Endothelial cell of umbilical vein (primary cell): Measurements from ENCODE around the gene PLEKHH2. TPM values are rescaled to one million over a fixed set of nuclear protein-coding genes. Genes with fewer than 3 reads are reported as not detected.
"Not testable (repeated sequence)": the region's sequence is repeated elsewhere in the genome, so short reads cannot be mapped to it uniquely, and the experiment has no call there.

Experiments
- BruUV-seq: library from RNA; stranded (reverse); fragments of 400-500 nt; replicated peaks from 2 replicates; lab custom pipeline; 2021; lab: Mats Ljungman, UMichigan
- CTCF ChIA-PET: fragments of 300-600, 350-600 bp; sonication (Branson Sonifier 250); formaldehyde crosslinking; loops from one replicate; lab custom pipeline; 2021; ENCODE audit warnings: antibody characterized with exemption, inconsistent platforms; lab: Charles Lee
- POLR2A ChIA-PET: fragments of 300-600, 350-600 bp; sonication (Branson Sonifier 250); formaldehyde crosslinking; loops from one replicate; lab custom pipeline; 2021; ENCODE audit warnings: antibody characterized with exemption, inconsistent platforms; lab: Charles Lee
- DNase-seq: peaks from one replicate; pipeline ENCODE4 v3.0.0-alpha.2; 2011; ENCODE audit warnings: low read depth, low spot score
- FAIRE-seq: peaks from 2 replicates; lab custom pipeline; 2011; peaks lifted over from hg19 to GRCh38; lab: Jason Lieb, UNC
- H2AFZ ChIP-seq: 2 replicates; pipeline ENCODE4 v1.6.0; 2012; ENCODE audit warnings: low read depth, low read length, control low read depth, inconsistent platforms
- H3K27ac ChIP-seq: 2 replicates; pipeline ENCODE4 v1.5.1; 2011; ENCODE audit warnings: low read depth, mild to moderate bottlenecking, control low read depth, low read length, moderate library complexity; ENCODE audit not compliant: insufficient read depth
- H3K27me3 ChIP-seq, 2 experiments: 2 replicates each; pipeline versions ENCODE4 v1.6.0 to v1.6.1; 2011; ENCODE audit warnings: low read length in 2 of 2, mixed read lengths in 1 of 2; ENCODE audit not compliant: control insufficient read depth in 2 of 2, insufficient read depth in 2 of 2
- H3K36me3 ChIP-seq, 2 experiments: 2 replicates in 1 of 2; 3 replicates in 1 of 2; pipeline ENCODE4 v1.5.1; 2011; ENCODE audit warnings: low read length in 2 of 2, mild to moderate bottlenecking in 1 of 2, moderate library complexity in 1 of 2; ENCODE audit not compliant: control insufficient read depth in 2 of 2, insufficient read depth in 2 of 2; ENCODE audit errors: extremely low read depth in 1 of 2
- H3K4me1 ChIP-seq: 3 replicates; pipeline ENCODE4 v1.5.1; 2011; ENCODE audit warnings: mild to moderate bottlenecking, low read length; ENCODE audit not compliant: control insufficient read depth, insufficient read depth; ENCODE audit errors: extremely low read depth
- H3K4me2 ChIP-seq: 2 replicates; pipeline ENCODE4 v1.6.1; 2011; ENCODE audit warnings: low read length, control low read depth, mixed read lengths; ENCODE audit not compliant: insufficient read depth
- H3K4me3 ChIP-seq, 3 experiments: fragments of 200-600 bp in 1 of 3; sonication (generic), shearing (Covaris generic) in 1 of 3; replicated peaks in 1 of 3; 2 replicates each; pipeline ENCODE4 v1.5.1; 2011 to 2016; ENCODE audit warnings: control low read depth in 3 of 3, low read length in 3 of 3, mild to moderate bottlenecking in 2 of 3, inconsistent platforms in 1 of 3, low read depth in 1 of 3, moderate library complexity in 1 of 3; ENCODE audit not compliant: insufficient read depth in 1 of 3
- H3K79me2 ChIP-seq: 2 replicates; pipeline ENCODE4 v1.6.0; 2012; ENCODE audit warnings: low read length, inconsistent platforms; ENCODE audit not compliant: control insufficient read depth, insufficient read depth
- H3K9ac ChIP-seq: replicated peaks from 2 replicates; pipeline ENCODE3; 2011; ENCODE audit warnings: low read length, control low read depth; ENCODE audit not compliant: insufficient read depth; ENCODE audit errors: extremely low read depth
- H3K9me1 ChIP-seq: replicated peaks from 3 replicates; pipeline ENCODE4 v1.6.0; 2011; ENCODE audit warnings: mild to moderate bottlenecking, low read length; ENCODE audit not compliant: control insufficient read depth, insufficient read depth; ENCODE audit errors: extremely low read depth
- H3K9me3 ChIP-seq: replicated peaks from 2 replicates; pipeline ENCODE4 v1.5.1; 2012; ENCODE audit warnings: low read length, inconsistent platforms; ENCODE audit not compliant: control insufficient read depth, insufficient read depth
- H4K20me1 ChIP-seq: replicated peaks from 2 replicates; pipeline ENCODE3; 2011; ENCODE audit warnings: mild to moderate bottlenecking, low read length; ENCODE audit not compliant: control insufficient read depth, insufficient read depth; ENCODE audit errors: extremely low read depth
- EZH2 ChIP-seq: IDR thresholded peaks from 2 replicates; pipeline ENCODE4 v1.6.1; 2012; ENCODE audit warnings: borderline replicate concordance, low read depth, mild to moderate bottlenecking, moderate library complexity, low read length, inconsistent platforms; ENCODE audit not compliant: severe bottlenecking
- FOS ChIP-seq: IDR thresholded peaks from 2 replicates; pipeline ENCODE4 v1.6.1; 2011; ENCODE audit warnings: mild to moderate bottlenecking, low read length, moderate library complexity, borderline replicate concordance; ENCODE audit not compliant: insufficient read depth
- GATA2 ChIP-seq: IDR thresholded peaks from 2 replicates; pipeline ENCODE4 v1.7.0; 2011; ENCODE audit warnings: low read depth, mild to moderate bottlenecking, moderate library complexity, mixed read lengths, low read length; ENCODE audit not compliant: insufficient read length, insufficient read depth
- JUN ChIP-seq: IDR thresholded peaks from 2 replicates; pipeline ENCODE4 v1.6.1; 2011; ENCODE audit warnings: borderline replicate concordance, low read depth; ENCODE audit not compliant: insufficient read length, insufficient read depth
- MYC ChIP-seq: IDR thresholded peaks from one replicate; pipeline ENCODE4 v1.6.1; 2011; ENCODE audit warnings: mild to moderate bottlenecking, low read depth, low read length
- POLR2A ChIP-seq: IDR thresholded peaks from 2 replicates; pipeline ENCODE4 v1.6.1; 2012; ENCODE audit warnings: low read depth, mild to moderate bottlenecking, control low read depth, low read length
- POLR2AphosphoS5 ChIP-seq: IDR thresholded peaks from 2 replicates; pipeline ENCODE4 v1.6.1; 2012; ENCODE audit warnings: low read depth, mild to moderate bottlenecking, control low read depth, low read length, moderate library complexity; ENCODE audit not compliant: insufficient read depth
- dilution Hi-C: fragments of 300-500 bp; cut with MboI; formaldehyde crosslinking; loops from one replicate; pipeline ENCODE4 v1.15.0; 2019; ENCODE audit warnings: low sequenced_read_pairs; ENCODE audit not compliant: extremely low pct_ligation_motif_present
- intact Hi-C: fragments of 100-400 bp; cut with micrococcal nuclease; formaldehyde crosslinking; loops from one replicate; pipeline ENCODE4 v1.10.0; 2022
- polyA plus RNA-seq, 4 experiments: library from polyadenylated mRNA; depleted of rRNA in 3 of 4; stranded (reverse) in 3 of 4; unstranded in 1 of 4; fragments of >200 nt; gene quantifications; 2 replicates each; pipeline versions ENCODE4 v1.2.1 to v1.2.3, GENCODE V29; 2011 to 2012; ENCODE audit warnings: missing spikeins in 1 of 4
- total RNA-seq: library from RNA; stranded (reverse); gene quantifications from 2 replicates; pipeline ENCODE4 v1.2.3, GENCODE V29; 2021
- TF ChIP-seq, protein P1 (sequence below), 2 donors: IDR thresholded peaks; 1 replicate in 1 of 2; 2 replicates in 1 of 2; pipeline ENCODE4 v1.5.1; 2011; ENCODE audit warnings: low read length in 2 of 2, mild to moderate bottlenecking in 2 of 2, moderate library complexity in 2 of 2, control low read depth in 1 of 2, inconsistent platforms in 1 of 2, low read depth in 1 of 2; ENCODE audit not compliant: insufficient read depth in 1 of 2; ENCODE audit errors: extremely low read depth in 1 of 2
- TF ChIP-seq, protein P2 (sequence below): IDR thresholded peaks from 2 replicates; pipeline ENCODE4 v1.6.1; 2011; ENCODE audit not compliant: insufficient read depth, insufficient read length

PLEKHH2 gene
- total and polyA plus RNA-seq, 2 donors (not counting 3 experiments of a cell fraction or from before 2014, with no cell fraction given): 0.41 to 0.58 TPM

DNA sequence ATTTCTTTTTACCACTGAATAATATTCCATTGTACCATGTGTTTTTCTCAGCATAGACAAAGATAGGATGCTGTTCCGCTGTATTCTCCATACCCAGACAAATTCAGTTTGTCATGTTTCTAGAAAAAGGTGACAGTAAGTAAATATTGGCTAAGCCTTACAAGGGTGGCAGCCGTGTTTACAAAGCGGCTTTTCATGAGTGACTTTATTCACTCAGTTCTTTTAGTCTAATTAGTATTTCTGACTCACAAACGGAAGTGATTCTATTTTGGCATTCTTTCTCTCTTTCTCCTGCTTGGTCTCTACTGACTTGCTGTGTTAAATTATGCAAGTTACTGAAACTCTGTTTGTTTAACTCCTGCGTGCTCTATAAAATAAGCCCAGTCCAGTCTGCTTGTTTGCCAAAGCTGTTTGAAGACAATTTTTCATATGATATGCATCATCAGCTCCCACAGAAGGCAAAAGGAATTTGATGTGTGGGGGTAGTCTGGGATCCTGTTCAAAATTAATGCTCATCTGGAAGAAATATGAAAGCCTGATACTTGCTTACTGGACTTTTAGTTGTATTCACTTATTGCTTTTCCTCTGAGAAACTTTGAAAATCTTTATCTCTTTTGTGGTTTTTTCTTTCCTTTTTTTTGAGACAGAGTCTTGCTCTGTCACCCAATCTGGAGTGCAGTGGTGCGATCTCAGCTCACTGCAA is 2.3 kb upstream of the PLEKHH2 start:
- no peaks in the 10 kb centered on the region for H3K9me1 ChIP-seq
- FAIRE-seq (no peak), DNase-seq (peak; percentile 16)
- intact Hi-C loops: no loop called here
- H3K9ac ChIP-seq: no peak overlapping the region
- POLR2A ChIA-PET: no interaction called here
- no peak overlapping the region for H3K4me2 ChIP-seq
- no peak overlapping the region for H2AFZ ChIP-seq
- no peaks in the 10 kb centered on the region for H3K79me2 ChIP-seq
- no peaks in the 10 kb centered on the region for H4K20me1 ChIP-seq
- CTCF ChIA-PET: no interaction called here
- TF ChIP-seq POLR2AphosphoS5 (no peak), JUN (no peak), FOS (no peak), EZH2 (no peak), POLR2A (no peak), GATA2 (no peak), MYC (no peak)
- TF ChIP-seq, protein P1, sequence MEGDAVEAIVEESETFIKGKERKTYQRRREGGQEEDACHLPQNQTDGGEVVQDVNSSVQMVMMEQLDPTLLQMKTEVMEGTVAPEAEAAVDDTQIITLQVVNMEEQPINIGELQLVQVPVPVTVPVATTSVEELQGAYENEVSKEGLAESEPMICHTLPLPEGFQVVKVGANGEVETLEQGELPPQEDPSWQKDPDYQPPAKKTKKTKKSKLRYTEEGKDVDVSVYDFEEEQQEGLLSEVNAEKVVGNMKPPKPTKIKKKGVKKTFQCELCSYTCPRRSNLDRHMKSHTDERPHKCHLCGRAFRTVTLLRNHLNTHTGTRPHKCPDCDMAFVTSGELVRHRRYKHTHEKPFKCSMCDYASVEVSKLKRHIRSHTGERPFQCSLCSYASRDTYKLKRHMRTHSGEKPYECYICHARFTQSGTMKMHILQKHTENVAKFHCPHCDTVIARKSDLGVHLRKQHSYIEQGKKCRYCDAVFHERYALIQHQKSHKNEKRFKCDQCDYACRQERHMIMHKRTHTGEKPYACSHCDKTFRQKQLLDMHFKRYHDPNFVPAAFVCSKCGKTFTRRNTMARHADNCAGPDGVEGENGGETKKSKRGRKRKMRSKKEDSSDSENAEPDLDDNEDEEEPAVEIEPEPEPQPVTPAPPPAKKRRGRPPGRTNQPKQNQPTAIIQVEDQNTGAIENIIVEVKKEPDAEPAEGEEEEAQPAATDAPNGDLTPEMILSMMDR (IDR thresholded peaks at IDR 0.05; ENCODE audit: extremely low read depth in 1 of 2, insufficient read depth in 1 of 2, low read depth in 1 of 2, low read length in 2 of 2): no peak
- TF ChIP-seq, protein P2, sequence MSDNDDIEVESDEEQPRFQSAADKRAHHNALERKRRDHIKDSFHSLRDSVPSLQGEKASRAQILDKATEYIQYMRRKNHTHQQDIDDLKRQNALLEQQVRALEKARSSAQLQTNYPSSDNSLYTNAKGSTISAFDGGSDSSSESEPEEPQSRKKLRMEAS: no peak
- dilution Hi-C loops: no loop called here
- no TSS peak for BruUV-seq
- no peaks in the 10 kb centered on the region for H3K36me3 ChIP-seq
- H3K27ac ChIP-seq: no peak overlapping the region
- H3K4me3 ChIP-seq: no peak overlapping the region
- H3K9me3 ChIP-seq: no peaks in the 10 kb centered on the region
- H3K4me1 ChIP-seq: peaks cover 11% of the 10 kb centered on the region
- H3K27me3 ChIP-seq: peaks cover 13 to 25% of the 10 kb centered on the region in 2 experiments

DNA sequence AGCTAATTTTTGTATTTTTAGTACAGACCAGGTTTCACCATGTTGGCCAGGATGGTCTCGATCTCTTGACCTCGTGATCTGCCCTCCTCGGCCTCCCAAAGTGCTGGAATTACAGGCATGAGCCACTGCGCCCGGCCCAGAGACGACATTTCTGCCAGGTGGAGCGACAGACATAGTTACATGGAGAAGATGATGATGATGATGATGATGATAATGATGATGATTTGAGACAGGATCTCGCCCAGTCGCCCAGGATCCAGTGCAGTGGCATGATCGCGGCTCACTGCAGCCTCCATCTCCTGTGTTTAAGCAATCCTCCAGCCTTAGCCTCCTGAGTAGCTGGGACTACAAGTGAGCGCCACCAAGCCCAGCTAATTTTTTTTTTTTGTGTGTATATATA is 907 bp upstream of the PLEKHH2 start:
- H3K4me2 ChIP-seq, H2AFZ ChIP-seq, CTCF ChIA-PET, H3K9me1 ChIP-seq, H3K4me3 ChIP-seq, DNase-seq, H3K9me3 ChIP-seq, H4K20me1 ChIP-seq, intact Hi-C loops, H3K79me2 ChIP-seq, dilution Hi-C loops, H3K36me3 ChIP-seq, FAIRE-seq, H3K9ac ChIP-seq, H3K27ac ChIP-seq, BruUV-seq: not testable (repeated sequence)
- peaks cover 11% of the 10 kb centered on the region for H3K4me1 ChIP-seq
- POLR2A ChIA-PET: interaction anchor here (1.0 kb wide), 1 partner anchor 246 kb away, joined by 3 read pairs; no protein-coding TSS in a partner anchor
- peaks cover 10 to 25% of the 10 kb centered on the region in 2 experiments for H3K27me3 ChIP-seq
